GM21360 (cell line): Measurements from ENCODE around the gene ANKRD6.
A peak's percentile ranks its signal among the peaks of the same experiment; 100 is the strongest.
"Not testable (repeated sequence)": the region's sequence is repeated elsewhere in the genome, so short reads cannot be mapped to it uniquely, and the experiment has no call there.

Experiments
- ATAC-seq: cut with Tn5 transposase; IDR thresholded peaks from one replicate; pipeline ENCODE4 v1.9.1; 2021; ENCODE audit warnings: mild to moderate bottlenecking, moderate library complexity; ENCODE audit not compliant: unreplicated experiment

Gene ANKRD6

GRCh38 chr6:89432875-89433251 lies at the start of gene ANKRD6:
Gene ANKRD6, plus strand, starts transcription at chr6:89433152. Its CDS starts 133,825 bp downstream, at chr6:89566977.
- peak; percentile 95 for ATAC-seq

DNA sequence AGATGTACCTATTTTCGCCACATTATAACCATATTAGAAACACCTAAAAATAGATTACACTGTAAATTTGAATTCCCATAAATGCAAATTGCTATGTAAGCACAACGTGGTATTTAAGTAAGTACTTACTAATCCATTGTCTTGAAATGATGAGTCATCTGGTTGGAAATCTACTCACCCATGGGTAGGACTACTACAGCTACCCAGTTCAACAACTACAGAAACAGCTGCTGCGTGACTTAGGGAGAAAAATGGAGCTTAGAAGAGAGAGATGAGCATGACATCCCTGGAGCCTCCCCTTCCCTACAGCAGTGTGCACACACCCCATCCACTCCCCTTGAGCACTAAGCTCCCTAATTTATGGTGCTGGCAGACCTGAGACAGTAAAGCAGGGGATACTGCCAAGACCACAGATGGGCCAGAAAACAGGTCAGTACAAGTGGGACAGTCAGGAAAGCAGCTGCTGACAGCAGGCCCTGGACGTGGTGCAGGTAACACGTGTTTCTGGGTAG lies 47.7 kb upstream of the ANKRD6 start:
- ATAC-seq: no peak

GRCh38 chr6:89385846-89386245 lies 47.1 kb upstream of the ANKRD6 start:
- ATAC-seq: no peak

- no peak for ATAC-seq
These were observed 45.9 kb upstream of the ANKRD6 start for GRCh38 chr6:89386917-89387491.

- peak; percentile 95 for ATAC-seq
These were observed 45.3 kb upstream of the ANKRD6 start for GRCh38 chr6:89387516-89388201.

DNA sequence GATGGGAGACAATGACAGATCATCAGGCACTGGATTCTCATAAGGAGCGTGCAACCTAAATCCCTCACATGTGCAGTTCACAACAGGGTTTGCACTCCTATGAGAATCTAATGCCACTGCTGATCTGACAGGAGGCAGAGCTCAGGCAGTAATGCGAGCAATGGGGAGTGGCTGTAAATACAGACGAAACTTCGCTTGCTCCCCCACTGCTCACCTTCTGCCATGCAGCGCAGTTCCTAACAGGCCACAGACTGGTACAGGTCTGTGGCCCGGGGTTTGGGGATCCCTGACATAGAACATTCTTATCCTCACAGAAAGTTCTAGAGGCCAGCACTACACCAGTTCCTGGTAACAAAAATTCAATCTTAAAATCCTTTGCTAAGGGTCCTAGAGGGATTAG lies 44.1 kb upstream of the ANKRD6 start:
- ATAC-seq: no peak

DNA sequence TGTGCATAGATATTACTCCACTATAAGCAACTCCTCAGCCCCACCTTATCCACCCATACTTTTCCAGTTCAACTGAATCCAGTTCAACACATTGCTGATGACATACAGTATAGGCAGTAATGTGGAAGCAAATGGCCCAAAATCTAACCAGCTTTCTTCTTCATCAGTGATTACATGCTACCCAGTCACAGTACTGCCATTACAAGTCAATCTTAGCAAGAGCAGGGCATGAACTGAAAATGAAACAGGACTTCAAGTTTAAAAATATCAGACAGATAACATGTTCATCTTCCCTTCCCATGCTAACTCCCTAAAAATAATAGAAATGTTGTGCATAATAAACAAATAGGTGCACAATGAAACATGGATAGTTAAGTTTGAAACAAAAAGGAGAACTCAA lies 40.1 kb upstream of the ANKRD6 start:
- no peak for ATAC-seq

- ATAC-seq: no peak
These were observed 39.3 kb upstream of the ANKRD6 start for GRCh38 chr6:89393659-89394058.

GRCh38 chr6:89397884-89398283 lies 35.1 kb upstream of the ANKRD6 start:
- not testable (repeated sequence) for ATAC-seq

DNA sequence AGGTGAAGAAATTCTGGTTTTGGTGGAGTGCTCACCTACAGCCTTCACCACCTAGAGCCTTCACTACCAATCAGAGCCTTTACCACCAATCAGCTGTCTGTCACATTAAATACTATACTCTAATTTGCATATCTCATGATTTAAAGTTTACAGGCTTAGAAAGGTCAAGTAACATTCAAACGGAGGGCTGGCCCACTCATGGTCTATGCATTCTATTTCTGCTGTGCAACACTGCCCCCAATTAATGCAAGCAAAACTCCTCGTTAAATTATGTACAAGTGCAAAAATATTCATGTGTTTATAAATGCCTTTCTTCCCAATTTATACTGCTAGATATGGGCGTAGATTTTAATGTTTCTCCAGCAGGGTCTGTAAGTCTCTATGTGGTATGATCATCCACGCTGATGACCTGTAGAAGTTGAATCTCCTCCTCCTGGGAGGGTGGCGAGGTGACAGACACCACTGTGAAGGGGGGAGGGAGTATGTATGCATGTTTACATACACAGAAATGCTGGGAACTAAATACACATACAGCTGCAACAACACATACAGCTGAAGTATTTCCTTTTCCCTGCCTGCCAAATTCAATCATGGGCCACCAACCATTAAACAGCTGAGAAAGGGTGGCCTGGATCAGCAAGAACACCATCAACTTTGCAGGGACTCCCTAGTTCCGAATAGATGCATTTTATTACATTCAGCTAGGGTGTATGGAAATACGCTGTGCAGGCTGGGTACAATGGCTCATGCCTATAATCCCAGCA lies 34.0 kb upstream of the ANKRD6 start:
- ATAC-seq: no peak

DNA sequence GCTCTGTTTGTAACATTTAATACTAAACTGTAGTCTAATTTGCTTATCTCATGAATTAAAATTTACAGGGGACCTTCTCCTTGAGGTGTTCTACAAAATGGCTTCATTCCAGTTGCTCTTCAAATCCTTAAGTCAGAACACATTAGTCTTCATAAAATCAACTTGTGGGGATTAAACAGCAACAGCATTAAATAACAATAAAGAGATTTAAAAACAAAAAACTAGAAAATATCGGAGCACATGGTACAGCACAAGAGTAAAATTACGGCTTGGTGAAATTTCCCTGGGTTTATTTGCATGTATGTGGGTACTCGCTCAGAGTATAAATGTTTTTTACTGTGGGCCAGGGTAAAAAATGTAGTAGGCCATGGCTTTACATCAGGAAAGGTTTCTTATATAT lies 32.9 kb upstream of the ANKRD6 start:
- no peak for ATAC-seq

DNA sequence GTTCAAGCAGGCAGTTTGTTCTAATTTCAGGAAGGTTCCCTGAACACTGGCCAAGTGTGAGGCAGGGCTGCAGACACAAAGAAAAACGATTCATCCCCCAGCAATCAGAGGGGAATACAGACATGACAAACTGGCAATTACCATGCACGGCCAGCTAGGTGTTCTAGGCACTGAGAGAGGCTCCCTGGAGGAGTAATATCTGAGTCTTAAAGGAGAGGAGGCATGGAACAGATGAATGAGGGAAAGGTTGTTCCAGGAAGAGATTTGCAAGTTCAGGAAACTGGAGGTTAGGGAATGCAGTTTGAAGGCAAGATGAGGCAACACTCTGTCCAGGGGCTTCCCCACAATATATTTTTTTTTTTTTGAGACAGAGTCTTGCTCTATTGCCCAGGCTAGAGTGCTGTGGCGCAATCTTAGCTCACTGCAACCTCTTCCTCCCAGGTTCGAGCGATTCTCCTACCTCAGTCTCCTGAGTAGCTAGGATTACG lies 32.0 kb upstream of the ANKRD6 start:
- no peak for ATAC-seq

- ATAC-seq: no peak
These were observed 30.2 kb upstream of the ANKRD6 start for GRCh38 chr6:89402776-89403175.

- no peak for ATAC-seq
These were observed 28.4 kb upstream of the ANKRD6 start for GRCh38 chr6:89404512-89404911.

GRCh38 chr6:89406141-89406540 lies 26.8 kb upstream of the ANKRD6 start:
- ATAC-seq: no peak

DNA sequence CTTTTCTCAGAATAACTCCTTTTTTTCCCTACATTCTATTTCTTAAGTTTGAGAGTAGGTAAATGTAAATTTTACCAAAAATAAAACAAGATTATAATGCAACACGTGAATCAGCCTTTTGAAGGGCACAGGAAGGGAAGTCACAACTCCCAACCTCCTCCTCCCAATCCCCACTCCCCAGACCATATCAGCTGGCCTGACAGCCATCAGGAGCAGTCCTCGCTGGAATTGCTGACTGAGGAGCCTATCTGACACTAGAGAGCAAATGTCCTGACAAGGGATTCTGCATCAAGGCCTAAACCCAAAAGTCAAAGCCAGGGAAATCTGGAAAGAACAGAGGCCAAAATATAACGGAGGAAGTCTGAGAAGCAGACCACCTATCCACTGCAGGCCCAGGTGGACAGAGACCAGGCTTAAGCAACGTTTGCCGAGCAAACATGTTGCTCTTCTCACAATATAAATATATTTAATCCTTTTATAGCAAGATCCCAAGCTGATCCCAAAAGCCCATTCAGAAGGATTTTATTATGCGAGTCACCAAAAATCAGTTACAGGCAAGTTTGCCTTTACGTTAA lies 23.4 kb upstream of the ANKRD6 start:
- no peak for ATAC-seq

GRCh38 chr6:89410231-89410761 lies 22.7 kb upstream of the ANKRD6 start:
- no peak for ATAC-seq

- no peak for ATAC-seq
These were observed 22.2 kb upstream of the ANKRD6 start for GRCh38 chr6:89410788-89411144.

GRCh38 chr6:89411145-89412070 lies 21.5 kb upstream of the ANKRD6 start:
- ATAC-seq: peak; percentile 34
